Ascending aorta (tissue), 2 donors: ENCODE results near the gene ABAT. TPM values are rescaled to one million over a fixed set of nuclear protein-coding genes. Genes with fewer than 3 reads are reported as not detected.

Experiments used
- DNase-seq, 2 donors: peaks; one replicate each; pipeline ENCODE4 v3.0.0-alpha.2; 2019; ENCODE audit warnings: low spot score in 2 of 2
- H3K27ac ChIP-seq, 2 donors: fragments of 200-600 bp; sonication (generic); one replicate each; pipeline ENCODE4 v1.5.1; 2016 to 2017; ENCODE audit warnings: mild to moderate bottlenecking in 1 of 2
- H3K27me3 ChIP-seq: fragments of 200-600 bp; sonication (generic); one replicate; pipeline ENCODE4 v1.5.1; 2017
- H3K36me3 ChIP-seq, 2 donors: fragments of 200-600 bp; sonication (generic); one replicate each; pipeline ENCODE4 v1.5.1; 2016
- H3K4me1 ChIP-seq, 2 donors: fragments of 200-600 bp; sonication (generic); one replicate each; pipeline ENCODE4 v1.5.1; 2016 to 2017; ENCODE audit warnings: mild to moderate bottlenecking in 1 of 2
- H3K4me3 ChIP-seq, 2 donors: fragments of 200-600 bp; sonication (generic); one replicate each; pipeline ENCODE4 v1.5.1; 2016 to 2017; ENCODE audit warnings: mild to moderate bottlenecking in 1 of 2
- H3K9me3 ChIP-seq, 2 donors: fragments of 200-600 bp; sonication (generic); one replicate each; pipeline ENCODE4 v1.5.1; 2016
- intact Hi-C: fragments of 100-400 bp; cut with DNase I; formaldehyde crosslinking; loops from one replicate; pipeline ENCODE4 v1.15.1; 2023
- total RNA-seq: library from RNA; depleted of rRNA; stranded (reverse); fragments of >200 nt; gene quantifications from one replicate; pipeline ENCODE4 v1.1.0, GENCODE V29; 2016
- TF ChIP-seq, protein P1 (sequence below), 3 experiments: fragments of 200-600 bp in 2 of 3; fragments of 450-650 bp in 1 of 3; sonication (generic) in 2 of 3; IDR thresholded peaks; one replicate each; pipeline ENCODE4 v1.5.1; 2016 to 2019; ENCODE audit warnings: antibody characterized with exemption in 3 of 3, mild to moderate bottlenecking in 1 of 3, moderate library complexity in 1 of 3

ABAT gene
- total RNA-seq, 1 donor from 2014 or later: 1.8 TPM

GRCh38 chr16:8630255-8630953, 44.0 kb upstream of the ABAT start:
- TF ChIP-seq, protein P1, sequence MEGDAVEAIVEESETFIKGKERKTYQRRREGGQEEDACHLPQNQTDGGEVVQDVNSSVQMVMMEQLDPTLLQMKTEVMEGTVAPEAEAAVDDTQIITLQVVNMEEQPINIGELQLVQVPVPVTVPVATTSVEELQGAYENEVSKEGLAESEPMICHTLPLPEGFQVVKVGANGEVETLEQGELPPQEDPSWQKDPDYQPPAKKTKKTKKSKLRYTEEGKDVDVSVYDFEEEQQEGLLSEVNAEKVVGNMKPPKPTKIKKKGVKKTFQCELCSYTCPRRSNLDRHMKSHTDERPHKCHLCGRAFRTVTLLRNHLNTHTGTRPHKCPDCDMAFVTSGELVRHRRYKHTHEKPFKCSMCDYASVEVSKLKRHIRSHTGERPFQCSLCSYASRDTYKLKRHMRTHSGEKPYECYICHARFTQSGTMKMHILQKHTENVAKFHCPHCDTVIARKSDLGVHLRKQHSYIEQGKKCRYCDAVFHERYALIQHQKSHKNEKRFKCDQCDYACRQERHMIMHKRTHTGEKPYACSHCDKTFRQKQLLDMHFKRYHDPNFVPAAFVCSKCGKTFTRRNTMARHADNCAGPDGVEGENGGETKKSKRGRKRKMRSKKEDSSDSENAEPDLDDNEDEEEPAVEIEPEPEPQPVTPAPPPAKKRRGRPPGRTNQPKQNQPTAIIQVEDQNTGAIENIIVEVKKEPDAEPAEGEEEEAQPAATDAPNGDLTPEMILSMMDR (IDR thresholded peaks at IDR 0.05): no peak
- no peaks in the 10 kb centered on the region for H3K9me3 ChIP-seq
- intact Hi-C loops: no loop called here
- H3K36me3 ChIP-seq: peaks cover 65 to 83% of the 10 kb centered on the region in 2 donors
- no peak overlapping the region for H3K4me3 ChIP-seq
- H3K27ac ChIP-seq: no peak overlapping the region
- no peaks in the 10 kb centered on the region for H3K4me1 ChIP-seq
- H3K27me3 ChIP-seq: no peaks in the 10 kb centered on the region
- DNase-seq: no peak

- Histone ChIP-seq H3K4me1 (no peaks in the 10 kb centered on the region), H3K4me3 (no peak overlapping the region), H3K9me3 (no peaks in the 10 kb centered on the region), H3K27me3 (no peaks in the 10 kb centered on the region), H3K36me3 (peaks cover 62 to 81% of the 10 kb centered on the region in 2 donors), H3K27ac (no peak overlapping the region)
- intact Hi-C loops: no loop called here
- no peak for DNase-seq
- TF ChIP-seq, protein P1 (IDR thresholded peaks at IDR 0.05): no peak
These were observed 43.0 kb upstream of the ABAT start for GRCh38 chr16:8631373-8631772.

- H3K9me3 ChIP-seq: no peaks in the 10 kb centered on the region
- H3K36me3 ChIP-seq: peaks cover 57 to 81% of the 10 kb centered on the region in 2 donors
- intact Hi-C loops: no loop called here
- H3K4me1 ChIP-seq: no peaks in the 10 kb centered on the region
- DNase-seq: no peak
- no peaks in the 10 kb centered on the region for H3K27me3 ChIP-seq
- no peak overlapping the region for H3K27ac ChIP-seq
- TF ChIP-seq, protein P1 (IDR thresholded peaks at IDR 0.05): no peak
- no peak overlapping the region for H3K4me3 ChIP-seq
These were observed 42.5 kb upstream of the ABAT start for GRCh38 chr16:8631818-8632465.

- TF ChIP-seq, protein P1 (IDR thresholded peaks at IDR 0.05): no peak
- no peaks in the 10 kb centered on the region for H3K9me3 ChIP-seq
- peak; percentile 38 to 70 for DNase-seq
- intact Hi-C loops: no loop called here
- no peak overlapping the region for H3K4me3 ChIP-seq
- H3K4me1 ChIP-seq: no peaks in the 10 kb centered on the region
- H3K36me3 ChIP-seq: peaks cover 49 to 81% of the 10 kb centered on the region in 2 donors
- peak overlapping the region in 1 of 2 donors; percentile 50 for H3K27ac ChIP-seq
- H3K27me3 ChIP-seq: no peaks in the 10 kb centered on the region
These were observed 41.7 kb upstream of the ABAT start for GRCh38 chr16:8632675-8633182.

- TF ChIP-seq, protein P1 (IDR thresholded peaks at IDR 0.05): peak in 1 of 3 experiments; percentile 19
- DNase-seq: no peak
- no peaks in the 10 kb centered on the region for H3K9me3 ChIP-seq
- H3K27me3 ChIP-seq: no peaks in the 10 kb centered on the region
- intact Hi-C loops: no loop called here
- H3K4me1 ChIP-seq: no peaks in the 10 kb centered on the region
- peaks cover 43 to 80% of the 10 kb centered on the region in 2 donors for H3K36me3 ChIP-seq
- H3K27ac ChIP-seq: no peak overlapping the region
- H3K4me3 ChIP-seq: no peak overlapping the region
These were observed 39.3 kb upstream of the ABAT start for GRCh38 chr16:8634991-8635736.
